ENCODE measurements around the gene C12orf76. TPM values are rescaled to one million over a fixed set of nuclear protein-coding genes. Genes with fewer than 3 reads are reported as not detected.
A peak's percentile ranks its signal among the peaks of the same experiment; 100 is the strongest.

C12orf76 gene
- total and polyA plus RNA-seq, 9 of the 15 experiments (the other 6 are each of a cell fraction or from before 2014, with no cell fraction given) = 6.3 to 38.6 (median 12.3) TPM

GRCh38 chr12:110093631-110094311 lies 45.4 kb upstream of the C12orf76 start (continued):
- TF ChIP-seq, protein P1, sequence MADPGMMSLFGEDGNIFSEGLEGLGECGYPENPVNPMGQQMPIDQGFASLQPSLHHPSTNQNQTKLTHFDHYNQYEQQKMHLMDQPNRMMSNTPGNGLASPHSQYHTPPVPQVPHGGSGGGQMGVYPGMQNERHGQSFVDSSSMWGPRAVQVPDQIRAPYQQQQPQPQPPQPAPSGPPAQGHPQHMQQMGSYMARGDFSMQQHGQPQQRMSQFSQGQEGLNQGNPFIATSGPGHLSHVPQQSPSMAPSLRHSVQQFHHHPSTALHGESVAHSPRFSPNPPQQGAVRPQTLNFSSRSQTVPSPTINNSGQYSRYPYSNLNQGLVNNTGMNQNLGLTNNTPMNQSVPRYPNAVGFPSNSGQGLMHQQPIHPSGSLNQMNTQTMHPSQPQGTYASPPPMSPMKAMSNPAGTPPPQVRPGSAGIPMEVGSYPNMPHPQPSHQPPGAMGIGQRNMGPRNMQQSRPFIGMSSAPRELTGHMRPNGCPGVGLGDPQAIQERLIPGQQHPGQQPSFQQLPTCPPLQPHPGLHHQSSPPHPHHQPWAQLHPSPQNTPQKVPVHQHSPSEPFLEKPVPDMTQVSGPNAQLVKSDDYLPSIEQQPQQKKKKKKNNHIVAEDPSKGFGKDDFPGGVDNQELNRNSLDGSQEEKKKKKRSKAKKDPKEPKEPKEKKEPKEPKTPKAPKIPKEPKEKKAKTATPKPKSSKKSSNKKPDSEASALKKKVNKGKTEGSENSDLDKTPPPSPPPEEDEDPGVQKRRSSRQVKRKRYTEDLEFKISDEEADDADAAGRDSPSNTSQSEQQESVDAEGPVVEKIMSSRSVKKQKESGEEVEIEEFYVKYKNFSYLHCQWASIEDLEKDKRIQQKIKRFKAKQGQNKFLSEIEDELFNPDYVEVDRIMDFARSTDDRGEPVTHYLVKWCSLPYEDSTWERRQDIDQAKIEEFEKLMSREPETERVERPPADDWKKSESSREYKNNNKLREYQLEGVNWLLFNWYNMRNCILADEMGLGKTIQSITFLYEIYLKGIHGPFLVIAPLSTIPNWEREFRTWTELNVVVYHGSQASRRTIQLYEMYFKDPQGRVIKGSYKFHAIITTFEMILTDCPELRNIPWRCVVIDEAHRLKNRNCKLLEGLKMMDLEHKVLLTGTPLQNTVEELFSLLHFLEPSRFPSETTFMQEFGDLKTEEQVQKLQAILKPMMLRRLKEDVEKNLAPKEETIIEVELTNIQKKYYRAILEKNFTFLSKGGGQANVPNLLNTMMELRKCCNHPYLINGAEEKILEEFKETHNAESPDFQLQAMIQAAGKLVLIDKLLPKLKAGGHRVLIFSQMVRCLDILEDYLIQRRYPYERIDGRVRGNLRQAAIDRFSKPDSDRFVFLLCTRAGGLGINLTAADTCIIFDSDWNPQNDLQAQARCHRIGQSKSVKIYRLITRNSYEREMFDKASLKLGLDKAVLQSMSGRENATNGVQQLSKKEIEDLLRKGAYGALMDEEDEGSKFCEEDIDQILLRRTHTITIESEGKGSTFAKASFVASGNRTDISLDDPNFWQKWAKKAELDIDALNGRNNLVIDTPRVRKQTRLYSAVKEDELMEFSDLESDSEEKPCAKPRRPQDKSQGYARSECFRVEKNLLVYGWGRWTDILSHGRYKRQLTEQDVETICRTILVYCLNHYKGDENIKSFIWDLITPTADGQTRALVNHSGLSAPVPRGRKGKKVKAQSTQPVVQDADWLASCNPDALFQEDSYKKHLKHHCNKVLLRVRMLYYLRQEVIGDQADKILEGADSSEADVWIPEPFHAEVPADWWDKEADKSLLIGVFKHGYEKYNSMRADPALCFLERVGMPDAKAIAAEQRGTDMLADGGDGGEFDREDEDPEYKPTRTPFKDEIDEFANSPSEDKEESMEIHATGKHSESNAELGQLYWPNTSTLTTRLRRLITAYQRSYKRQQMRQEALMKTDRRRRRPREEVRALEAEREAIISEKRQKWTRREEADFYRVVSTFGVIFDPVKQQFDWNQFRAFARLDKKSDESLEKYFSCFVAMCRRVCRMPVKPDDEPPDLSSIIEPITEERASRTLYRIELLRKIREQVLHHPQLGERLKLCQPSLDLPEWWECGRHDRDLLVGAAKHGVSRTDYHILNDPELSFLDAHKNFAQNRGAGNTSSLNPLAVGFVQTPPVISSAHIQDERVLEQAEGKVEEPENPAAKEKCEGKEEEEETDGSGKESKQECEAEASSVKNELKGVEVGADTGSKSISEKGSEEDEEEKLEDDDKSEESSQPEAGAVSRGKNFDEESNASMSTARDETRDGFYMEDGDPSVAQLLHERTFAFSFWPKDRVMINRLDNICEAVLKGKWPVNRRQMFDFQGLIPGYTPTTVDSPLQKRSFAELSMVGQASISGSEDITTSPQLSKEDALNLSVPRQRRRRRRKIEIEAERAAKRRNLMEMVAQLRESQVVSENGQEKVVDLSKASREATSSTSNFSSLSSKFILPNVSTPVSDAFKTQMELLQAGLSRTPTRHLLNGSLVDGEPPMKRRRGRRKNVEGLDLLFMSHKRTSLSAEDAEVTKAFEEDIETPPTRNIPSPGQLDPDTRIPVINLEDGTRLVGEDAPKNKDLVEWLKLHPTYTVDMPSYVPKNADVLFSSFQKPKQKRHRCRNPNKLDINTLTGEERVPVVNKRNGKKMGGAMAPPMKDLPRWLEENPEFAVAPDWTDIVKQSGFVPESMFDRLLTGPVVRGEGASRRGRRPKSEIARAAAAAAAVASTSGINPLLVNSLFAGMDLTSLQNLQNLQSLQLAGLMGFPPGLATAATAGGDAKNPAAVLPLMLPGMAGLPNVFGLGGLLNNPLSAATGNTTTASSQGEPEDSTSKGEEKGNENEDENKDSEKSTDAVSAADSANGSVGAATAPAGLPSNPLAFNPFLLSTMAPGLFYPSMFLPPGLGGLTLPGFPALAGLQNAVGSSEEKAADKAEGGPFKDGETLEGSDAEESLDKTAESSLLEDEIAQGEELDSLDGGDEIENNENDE (IDR thresholded peaks at IDR 0.05; ENCODE audit: low read depth, low read length) = no peak
- TF ChIP-seq TSHZ1 (CRISPR knock-in tag; IDR thresholded peaks at IDR 0.05) = peak; percentile 32; the same call in 1 of the 2 replicates
- TF ChIP-seq MTA3 (IDR thresholded peaks at IDR 0.05; ENCODE audit: borderline replicate concordance) = no peak
- TF ChIP-seq BCL6 (CRISPR knock-in tag; IDR thresholded peaks at IDR 0.05) = peak; percentile 57; the same call in 1 of the 2 replicates
- TF ChIP-seq TEAD1 (CRISPR knock-in tag; IDR thresholded peaks at IDR 0.05) = 0 out of 4 replicates have a peak, but pooled peaks of 1 of the 2 experiments have one; percentile 43
- TF ChIP-seq PTTG1 (tag; IDR thresholded peaks at IDR 0.05; ENCODE audit: low read depth) = no peak
- TF ChIP-seq KDM4B (IDR thresholded peaks at IDR 0.05; ENCODE audit: borderline replicate concordance in 2 of 2, low read depth in 1 of 2) = peak in 1 of 2 experiments; percentile 50; a peak in 1 of 4 replicates
- TF ChIP-seq ZKSCAN1 (IDR thresholded peaks at IDR 0.05; ENCODE audit: low read depth, low read length) = peak; percentile 74; the same call in 1 of the 2 replicates
- peak; percentile 63 for TF ChIP-seq NFIC (IDR thresholded peaks at IDR 0.05)
- TF ChIP-seq CAMTA2 (CRISPR knock-in tag; conservative IDR thresholded peaks at IDR 0.05) = no peak
- TF ChIP-seq ZNF121 (CRISPR knock-in tag; conservative IDR thresholded peaks at IDR 0.05) = no peak

Measured in K562 (cell line).